ENCODE data around the gene TMEM238.
"Not testable (repeated sequence)": the region's sequence is repeated elsewhere in the genome, so short reads cannot be mapped to it uniquely, and the experiment has no call there.

Gene TMEM238, protein sequence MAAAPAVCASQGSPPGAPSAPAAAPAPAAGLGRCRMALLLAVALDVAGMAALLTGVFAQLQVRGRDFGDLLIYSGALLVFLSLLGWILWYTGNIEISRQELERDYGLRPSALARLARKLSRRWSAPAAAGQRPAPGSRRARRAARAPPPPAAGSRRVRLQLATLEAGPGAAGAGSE

DNA sequence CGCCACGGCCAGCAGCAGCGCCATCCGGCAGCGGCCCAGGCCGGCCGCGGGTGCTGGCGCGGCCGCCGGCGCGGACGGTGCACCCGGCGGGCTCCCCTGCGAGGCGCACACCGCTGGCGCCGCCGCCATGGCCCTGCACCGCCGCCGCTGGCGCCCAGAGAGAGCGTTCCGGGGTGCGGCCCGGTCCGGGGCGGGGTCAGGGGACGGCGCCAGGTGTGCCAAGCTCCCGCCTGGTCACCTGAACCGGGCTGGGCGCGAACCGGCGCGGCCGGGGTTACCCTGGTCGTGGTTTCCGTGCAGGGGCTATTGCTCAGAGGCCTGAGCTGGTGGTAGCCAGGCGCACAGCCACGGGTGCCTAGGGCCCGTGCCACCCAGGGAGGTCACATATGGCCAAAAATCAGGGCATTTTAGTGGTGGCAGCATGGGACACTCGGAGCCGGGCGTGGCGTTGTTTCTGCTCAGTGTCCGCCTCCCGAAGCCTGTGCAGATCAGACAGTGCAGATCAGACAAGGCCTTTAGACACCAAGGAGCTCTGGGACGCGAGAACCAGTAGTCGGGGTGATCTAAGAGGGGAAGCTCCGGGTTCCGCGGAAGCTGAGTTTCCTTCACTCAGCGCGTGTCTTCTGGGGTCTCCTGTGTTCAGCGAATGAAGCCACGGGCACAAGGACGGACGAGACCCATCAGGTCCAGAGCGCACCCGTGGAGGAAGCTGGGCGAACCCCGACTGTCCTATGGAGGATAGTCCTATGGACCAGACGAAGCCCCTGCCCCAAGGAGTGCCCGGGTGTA, at the start of gene TMEM238:
Gene TMEM238, minus strand, starts transcription at position 162 of the 789 bp plus-strand sequence. Its CDS starts 33 bp downstream, at position 129.
- DNase-seq: no peak

DNA sequence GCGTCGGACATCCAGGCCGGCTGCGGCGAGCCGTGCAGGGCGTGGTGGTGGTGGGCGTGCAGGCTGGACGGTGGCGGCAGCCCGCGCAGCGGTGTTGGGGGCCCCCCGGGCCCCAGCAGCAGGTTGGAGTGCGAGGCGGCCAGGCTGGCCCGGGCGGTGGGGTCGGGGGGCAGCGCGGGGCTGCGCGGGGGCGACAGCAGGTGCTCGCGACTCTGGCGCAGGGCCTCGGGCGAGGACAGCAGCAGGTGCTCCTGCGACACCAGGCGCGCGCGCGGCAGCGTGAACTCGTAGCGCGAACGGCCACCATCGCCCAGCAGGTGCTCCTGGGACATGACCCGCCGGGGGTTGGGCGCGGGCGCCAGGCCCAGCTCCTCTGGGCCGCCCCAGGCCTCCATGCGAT, 49.2 kb upstream of the TMEM238 start:
- no peak for DNase-seq

DNA sequence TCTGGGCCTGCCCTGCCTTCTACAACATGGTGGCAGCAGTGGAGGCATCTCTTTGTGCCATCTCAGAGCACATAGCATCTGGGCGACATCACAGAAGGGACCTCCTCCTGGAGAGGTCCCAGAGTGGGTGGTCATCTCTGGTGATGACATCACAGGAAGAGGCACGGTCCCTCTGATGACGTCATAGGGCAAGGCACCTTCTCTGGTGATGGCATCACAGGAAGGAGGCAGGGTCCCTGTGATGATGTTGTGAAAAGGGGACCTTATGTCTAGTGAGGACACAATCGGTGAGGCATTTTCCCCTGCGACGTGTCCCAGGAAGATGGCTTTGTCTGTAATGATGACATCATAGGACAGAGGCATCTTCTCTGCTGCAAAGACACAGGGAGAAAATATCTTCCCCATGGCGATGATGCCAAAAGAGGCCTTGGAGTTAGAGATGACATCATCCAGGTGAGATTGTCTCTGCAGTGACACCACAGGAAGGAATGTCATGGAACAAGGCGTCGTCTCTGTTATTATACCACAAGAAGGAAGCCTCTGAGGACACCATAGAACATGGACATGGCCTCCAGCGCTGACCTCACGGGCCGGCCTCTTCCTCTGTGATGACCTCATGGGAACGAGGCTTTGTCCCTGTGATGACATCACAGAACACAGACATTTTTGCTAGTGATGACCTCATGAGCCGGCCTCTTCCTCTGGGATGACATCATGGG, 48.3 kb upstream of the TMEM238 start:
- DNase-seq: no peak

DNA sequence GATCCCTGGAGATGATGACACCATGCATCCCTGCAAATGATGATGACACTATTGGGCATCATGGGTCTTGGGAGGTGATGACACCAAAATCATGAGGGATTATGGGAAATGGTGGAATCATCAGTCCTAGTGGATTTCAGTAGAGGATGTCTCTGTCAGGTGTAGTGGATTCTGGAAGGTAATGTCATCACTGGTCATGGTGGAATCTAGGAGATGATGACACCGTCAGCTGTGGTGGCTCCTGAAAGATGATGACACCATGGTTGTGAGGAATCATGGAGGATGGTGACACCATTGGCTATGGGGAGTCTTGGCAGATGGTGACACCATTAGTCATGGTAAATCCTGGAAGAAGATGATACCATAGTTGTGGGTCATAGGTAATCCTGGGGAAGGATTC, 47.1 kb upstream of the TMEM238 start:
- DNase-seq: no peak

DNA sequence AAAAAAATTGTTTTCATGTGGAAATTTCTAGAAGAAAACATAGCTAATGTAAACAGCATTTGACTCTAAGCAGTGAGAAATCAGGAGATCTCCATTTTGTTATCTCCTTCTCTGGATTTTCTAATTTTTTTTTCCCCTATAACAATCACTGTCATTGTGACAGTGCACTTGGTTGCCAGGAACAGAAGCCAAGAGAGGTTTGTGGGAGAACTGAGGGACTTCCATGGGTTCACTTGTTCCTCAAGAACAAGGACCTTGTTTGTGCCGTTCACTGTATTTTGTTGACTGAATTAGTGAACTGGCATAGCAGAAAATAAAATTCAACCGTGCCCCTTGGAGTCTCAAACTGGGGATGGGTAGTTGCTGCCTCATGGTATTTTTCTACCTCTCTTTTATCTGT, 42.0 kb upstream of the TMEM238 start:
- no peak for DNase-seq

DNA sequence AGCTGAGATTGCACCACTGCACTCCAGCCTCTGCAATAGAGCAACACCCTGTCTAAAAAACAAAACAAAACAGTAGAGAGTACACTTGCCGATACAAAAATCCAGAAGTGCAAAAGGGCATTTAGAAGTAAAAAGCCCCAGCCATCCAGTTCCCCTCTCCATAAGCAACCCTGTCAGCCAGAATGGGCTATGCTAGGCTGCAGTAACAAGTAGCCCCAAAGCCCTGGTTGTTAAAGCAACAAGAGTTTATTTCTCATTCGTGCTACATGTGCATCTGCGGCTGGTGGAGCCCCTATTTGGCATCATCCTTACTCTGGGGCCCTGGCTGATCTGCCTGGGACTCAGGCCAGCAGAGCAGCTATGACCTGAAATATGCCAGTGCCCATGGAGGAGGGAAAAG, 40.4 kb upstream of the TMEM238 start:
- DNase-seq: no peak

DNA sequence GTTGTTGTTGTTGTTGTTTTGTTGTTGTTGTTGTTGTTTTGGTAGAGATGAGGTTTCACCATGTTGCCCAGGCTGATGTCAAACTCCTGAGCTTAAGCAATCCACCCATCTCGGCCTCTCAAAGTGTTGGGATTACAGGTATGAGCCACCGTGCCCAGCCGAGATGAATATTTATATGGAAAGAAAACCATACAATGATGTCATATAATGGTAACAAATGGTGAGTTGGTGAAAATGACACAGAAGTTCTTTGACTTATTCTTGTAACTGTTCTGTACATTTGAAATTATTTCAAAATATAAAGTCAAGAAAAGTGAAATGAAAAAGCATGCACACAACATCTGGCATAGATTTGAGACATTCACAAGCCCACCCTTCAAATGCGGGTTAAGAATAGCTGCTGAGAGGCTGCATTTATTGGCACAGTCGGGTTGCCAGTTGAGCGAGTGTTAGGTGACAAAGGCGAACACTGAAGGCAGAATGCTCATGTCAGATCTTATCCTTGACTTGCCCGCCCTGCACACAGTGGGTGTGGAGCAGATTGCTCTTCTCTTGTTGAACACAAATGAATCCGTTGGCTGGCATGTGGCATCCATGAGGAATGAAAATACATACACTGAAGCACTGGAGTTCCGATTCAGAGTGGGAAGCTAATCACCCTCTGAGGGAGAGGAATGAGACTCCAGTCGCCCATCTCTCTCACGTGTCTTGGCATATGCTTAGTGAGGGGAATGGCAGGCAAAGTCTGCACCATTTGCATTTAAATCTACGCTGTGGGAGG, 39.3 kb upstream of the TMEM238 start:
- DNase-seq: no peak

DNA sequence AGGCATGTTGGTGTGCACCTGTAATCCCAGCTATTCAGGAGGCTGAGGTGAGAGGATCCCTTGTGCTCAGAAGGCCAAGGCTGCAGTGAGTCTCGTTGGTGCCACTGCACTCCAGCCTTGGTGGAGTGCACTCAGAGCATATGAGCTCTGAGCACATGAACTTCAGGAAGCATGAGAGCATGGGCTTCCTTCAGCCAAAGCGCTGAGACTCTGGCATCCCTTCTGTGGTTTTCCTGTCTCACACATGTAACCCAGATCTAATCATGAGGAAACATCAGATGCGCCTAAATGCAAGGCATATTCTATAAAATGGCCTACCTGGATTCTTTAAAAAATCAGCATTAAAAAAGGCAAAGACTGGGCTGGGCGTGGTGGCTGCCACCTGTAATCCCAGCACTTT, 37.2 kb upstream of the TMEM238 start:
- not testable (repeated sequence) for DNase-seq

DNA sequence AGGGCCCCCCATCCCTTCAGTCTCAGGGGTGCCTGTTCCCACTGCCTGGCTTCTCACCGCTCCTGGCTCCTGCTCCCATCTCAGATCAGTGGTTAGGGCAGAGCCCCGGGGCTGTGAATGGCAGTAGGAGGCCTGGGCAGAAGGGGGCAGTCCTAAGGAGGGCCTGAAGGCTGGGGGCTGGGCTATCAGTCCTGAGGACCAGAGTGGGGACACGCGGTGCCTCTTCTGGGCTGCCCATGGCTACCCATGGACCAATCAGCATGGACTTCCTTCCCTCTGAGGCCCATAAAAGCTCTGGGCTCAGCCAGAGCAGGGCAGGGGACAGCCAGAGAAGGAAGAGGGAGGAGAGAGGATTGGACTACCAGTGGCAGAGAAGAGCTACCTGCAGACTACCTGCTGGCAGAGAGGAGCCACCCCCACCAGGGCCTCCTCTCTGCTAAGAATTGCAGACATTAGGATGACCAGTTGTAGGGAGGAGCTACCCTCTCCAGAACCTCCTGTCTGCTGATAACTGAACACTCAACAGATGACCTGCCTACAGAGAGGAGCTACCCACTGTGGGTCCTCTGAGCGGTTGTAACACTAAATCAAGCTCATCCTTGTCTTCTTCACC, 35.6 kb upstream of the TMEM238 start:
- DNase-seq: no peak

DNA sequence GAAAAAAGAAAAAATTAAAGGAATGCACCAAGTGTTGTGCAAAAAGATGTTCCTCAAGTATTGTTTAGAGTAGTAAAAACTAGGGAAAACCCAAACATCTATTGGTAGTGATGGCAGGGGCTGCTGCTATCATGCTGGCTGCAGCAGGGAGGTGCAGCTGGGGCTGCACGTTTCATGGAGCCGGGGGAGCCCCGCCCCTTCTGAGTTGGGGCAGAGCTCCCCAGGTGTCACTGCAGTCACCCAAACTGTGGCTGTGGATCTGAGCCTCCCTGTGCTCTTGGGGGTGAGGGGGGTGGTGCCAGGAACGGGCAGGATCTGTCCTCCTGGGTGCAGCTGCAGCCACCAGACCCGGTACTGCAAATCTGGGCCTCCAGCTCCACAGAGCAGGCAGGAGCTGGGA, 35.0 kb upstream of the TMEM238 start:
- no peak for DNase-seq

DNA sequence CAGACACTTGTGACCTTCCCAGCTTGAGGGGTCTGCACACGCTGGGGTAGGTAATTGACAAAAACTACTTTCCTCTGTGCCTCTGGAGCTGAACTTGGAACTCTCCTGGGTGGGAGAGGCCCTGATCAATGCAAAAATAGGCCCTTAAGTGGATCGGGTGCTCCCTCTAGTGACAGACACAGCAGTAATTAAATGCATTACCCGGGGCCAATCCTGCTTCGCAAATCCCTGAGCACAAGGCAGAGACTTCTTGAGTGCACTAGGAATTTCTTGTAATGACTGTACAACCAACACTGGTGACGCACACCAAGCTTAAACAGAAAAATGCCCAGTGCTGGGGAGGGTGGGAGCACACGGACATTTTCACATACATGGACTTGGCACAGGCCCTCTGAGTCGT, 34.1 kb upstream of the TMEM238 start:
- peak; percentile 79 for DNase-seq

DNA sequence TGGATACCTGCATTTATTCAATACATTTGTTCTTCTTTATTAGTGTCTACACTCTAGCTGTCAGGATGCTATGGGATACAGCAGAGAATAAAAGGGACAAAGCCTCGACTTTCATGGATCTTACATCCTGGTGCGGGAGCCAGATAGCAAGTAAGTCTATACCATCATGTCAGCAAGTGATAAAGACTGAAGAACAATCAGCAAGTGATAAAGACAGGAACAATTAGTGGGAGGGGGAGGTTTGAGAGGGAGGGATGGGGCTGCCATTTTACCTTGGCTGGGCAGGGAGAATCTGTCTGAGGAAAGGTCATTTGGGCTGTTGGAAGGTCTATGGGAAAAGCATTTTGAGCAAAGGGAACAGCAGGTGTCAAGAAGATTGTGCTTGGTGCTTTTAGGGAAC, 26.1 kb upstream of the TMEM238 start:
- DNase-seq: no peak

DNA sequence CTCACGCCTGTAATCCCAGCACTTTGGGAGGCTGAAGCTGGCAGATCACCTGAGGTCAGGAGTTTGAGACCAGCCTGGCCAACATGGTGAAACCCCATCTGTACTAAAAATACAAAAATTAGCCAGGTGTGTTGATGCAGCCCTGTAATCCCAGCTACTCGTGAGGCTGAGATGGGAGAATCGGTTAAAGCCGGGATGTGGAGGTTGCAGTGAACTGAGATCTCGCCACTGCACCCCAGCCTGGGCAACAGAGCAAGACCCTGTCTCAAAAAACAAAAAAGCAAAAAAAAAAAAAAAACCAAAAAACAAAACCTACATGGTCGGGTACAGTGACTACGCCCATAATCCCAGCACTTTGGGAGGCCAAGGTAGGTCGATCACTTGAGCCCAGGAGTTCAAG, 25.1 kb upstream of the TMEM238 start:
- not testable (repeated sequence) for DNase-seq

DNA sequence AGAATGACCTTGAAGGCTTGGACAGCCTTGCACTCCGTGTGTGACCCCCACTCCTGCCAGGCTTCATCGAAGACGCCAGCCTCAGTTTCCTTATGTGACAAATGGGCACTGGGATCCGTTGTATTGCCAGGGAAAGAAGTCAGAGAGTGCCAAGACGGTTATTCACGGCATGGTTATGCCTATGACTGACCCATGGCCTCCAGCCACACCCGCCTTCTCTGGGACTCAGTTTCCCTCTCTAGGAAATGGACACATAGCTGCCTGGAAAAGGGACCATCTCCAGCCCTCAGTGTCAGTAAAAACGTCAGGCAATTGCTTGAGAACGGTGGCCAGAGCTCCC, 24.4 kb upstream of the TMEM238 start:
- DNase-seq: no peak

DNA sequence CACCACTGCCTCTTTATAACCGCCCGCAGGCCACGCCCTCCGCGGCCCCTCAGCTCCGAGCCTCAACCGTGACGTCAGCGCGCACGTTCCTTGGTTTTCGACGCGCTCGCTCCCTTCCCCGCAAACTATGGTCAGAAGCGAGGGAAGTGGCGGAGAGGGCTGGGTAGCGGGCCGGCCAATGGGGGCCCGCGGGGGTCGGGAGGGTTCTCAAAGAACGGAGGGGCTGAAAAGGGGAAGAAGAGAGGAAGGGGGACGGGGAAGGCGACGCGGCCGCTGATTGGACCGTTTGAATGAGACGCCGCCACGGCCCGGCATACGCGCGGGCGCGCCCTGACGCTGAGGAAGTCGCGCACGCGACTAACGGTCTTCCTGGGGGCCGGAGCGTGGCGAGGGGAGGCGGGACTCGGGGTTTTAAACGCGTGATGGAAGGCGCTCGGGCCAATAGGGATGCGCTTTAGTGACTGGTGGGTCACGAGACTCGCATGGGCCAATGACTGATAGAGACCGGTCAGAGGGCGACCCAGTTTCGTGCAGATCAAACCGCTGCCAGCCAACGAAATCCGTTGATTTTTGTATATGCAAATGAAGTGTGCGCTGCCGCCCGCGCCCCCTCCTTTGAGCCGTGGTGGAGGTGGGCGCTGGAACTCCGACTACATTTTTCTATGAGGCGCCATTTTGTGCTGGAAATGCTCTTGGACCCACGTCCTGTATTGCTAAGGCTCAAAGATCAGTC, 23.9 kb upstream of the TMEM238 start:
- peak; percentile 100 for DNase-seq

DNA sequence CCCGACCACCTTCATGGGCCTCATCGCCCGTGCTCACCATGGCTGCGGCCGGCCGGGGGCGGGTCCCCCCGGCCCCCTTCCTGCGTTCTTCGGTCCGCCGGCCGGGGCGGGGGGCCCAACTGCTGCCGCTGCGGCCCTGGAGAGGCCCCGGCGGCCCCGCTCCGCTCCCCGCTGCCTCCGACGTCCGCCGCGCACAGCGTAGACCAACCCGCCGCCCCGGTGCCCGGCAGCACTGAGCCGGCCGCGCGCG, 23.4 kb upstream of the TMEM238 start, which contains the start of gene UBE2S:
Gene UBE2S, minus strand, starts transcription at position 239 of the 250 bp plus-strand sequence. Its CDS starts 199 bp downstream, at position 40.
- DNase-seq: not testable (repeated sequence)

DNA sequence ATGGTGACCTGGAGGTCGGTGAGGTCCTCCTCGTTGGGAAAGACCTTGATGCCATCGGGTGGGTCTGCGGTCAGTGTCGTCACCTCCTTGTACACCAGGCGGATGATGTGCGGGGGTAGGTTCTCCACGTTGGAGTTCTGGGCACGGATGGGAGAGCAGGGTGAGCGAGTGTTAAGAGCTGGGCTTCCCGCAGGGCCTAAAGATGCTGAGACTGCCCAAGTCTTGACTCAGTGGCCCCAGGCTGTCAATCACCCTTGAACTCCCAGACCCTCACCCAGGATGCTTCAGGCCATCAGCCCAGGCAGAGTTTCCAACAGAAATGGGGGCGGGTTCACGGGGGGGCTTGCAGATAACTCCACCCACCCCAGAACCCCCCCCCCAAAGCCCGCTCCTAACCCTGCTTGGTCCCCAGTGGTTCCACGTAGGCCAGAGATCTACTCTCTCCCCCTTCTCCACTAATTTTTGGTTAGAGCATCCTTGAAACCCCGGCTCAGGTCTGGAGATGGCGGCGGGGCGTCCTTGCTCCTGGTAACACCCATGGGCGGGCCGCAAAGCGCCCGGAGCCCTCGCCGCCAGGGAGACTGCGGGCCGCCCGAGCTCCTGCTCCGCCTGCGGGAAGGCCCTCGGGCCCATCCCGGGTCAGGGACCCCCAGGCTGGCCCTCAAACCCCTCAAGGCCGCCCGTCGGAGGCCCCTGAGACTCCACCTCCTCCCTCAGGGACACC, 22.9 kb upstream of the TMEM238 start:
- DNase-seq: no peak

DNA sequence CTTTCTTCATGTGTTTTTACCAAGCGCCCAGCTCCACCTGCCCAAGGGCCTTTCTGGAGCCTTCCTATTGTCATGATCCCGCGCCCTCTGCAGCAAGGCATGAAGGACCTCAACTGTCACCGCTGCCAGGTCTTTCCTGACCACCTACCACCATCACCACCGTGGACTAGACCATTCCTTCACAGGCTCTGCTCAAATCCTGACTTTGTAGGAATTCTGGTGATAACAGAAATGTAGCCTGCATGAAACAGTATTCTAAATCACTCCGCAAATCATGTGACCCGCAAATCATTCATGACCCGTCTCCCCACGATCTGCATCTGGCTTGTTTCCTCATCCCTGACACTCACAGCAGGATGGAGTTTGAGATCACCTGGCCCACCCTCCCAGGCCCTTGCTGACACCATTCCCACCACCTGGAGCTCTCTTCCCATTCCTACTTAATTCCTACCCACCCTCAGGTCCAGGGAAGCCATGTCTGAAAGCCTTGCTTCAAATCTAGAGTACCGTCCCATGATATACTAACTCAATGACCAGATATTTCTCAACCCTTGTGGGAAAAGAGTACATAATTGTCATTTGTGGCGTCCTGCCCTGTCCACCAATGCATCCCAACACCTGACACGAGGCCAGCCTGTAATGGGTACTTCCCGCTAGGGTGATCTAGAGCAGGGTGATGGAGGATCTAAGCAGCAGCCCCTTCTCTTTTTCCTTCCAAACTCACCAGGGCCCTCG, 22.2 kb upstream of the TMEM238 start:
- no peak for DNase-seq

DNA sequence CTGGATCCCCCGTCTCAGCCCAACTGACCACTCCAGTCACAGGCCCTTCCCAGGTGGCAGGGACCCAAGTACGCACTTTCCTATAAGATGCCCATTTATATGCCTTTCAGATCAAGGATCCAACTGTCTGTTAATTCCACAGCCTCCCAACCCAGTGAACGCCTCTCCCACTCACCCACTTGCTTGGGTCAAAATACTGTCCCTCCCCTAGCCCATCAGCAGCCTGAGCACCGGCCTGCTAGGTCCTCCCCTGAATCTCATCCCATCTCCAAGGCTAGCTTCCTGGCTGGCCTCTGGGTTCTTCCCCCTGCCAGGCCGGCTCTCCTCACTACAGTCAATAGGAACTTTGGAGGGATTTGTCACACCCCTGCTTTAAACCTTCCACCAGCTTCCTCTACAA, 21.5 kb upstream of the TMEM238 start:
- DNase-seq: no peak

DNA sequence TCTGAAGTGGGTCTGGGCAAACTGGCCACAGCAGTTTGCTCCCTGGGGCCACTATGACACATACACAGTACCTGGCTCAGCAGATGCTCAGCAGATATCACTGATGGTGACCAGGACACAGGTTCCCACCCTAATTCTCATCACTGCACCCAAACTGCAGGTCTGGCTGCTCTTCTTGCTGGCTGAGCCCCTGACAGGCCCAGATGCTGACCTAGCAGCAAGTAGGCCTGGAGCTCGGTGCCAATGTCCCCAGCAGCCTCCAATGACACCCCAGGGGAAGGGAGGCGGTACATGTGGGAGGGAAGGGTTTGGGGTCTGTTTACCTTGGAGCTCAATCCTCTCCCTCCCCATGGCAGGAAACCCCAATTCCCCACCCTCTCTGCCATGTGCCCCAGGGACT, 18.4 kb upstream of the TMEM238 start:
- no peak for DNase-seq

DNA sequence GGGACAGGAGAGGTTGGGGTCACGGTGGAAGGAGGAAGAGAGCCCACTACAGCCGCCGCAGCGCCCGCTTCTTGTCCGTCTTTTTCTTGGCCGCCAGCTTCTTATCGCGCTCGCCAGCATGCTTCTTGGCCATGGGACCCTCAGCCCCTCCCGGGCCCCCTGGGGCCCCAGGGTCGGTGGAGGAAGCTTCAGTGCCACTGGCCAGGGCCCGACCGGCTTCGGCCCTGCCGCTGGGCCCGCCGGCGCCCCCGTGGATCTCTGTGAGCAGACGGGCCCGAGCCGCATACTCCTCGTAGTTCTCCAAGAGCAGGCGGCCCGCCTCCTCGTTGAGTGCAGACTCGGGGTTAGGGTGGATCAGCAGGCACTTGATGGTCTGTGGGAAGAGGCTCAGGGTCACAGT, 17.3 kb upstream of the TMEM238 start:
- DNase-seq: not testable (repeated sequence)

All from fibroblast of upper back skin (primary cell).